Measurements from ENCODE around the gene ZDHHC14. TPM values are rescaled to one million over a fixed set of nuclear protein-coding genes. Genes with fewer than 3 reads are reported as not detected.

The ZDHHC14 gene
- total RNA-seq, 4 donors from 2014 or later = 7.3 to 14.4 (median 8.1) TPM

DNA sequence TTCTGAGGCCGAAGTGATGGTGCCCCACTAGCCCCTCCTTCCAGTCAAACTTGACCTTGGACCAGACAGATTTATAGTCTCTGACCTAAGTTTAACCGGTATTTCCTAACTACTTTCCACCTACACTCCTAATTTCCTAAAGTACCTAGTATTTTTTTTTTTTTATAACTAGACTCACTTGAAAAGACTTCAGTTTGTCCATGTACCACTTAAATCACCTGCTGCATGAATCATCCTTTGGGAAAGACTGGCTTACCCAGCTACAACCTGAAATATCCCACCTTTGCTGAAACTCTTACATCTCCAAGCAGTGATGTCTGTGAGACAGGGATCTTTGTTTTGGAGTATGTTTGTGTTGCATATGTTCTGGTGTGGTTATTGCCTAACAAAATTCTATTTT is 71.1 kb downstream of the ZDHHC14 start:
- Histone ChIP-seq H3K9me3 (no peaks in the 10 kb centered on the region), H3K36me3 (no peaks in the 10 kb centered on the region), H3K4me3 (no peak overlapping the region), H3K27ac (no peak overlapping the region), H3K4me1 (no peaks in the 10 kb centered on the region), H3K27me3 (no peaks in the 10 kb centered on the region)
- ATAC-seq = no peak
- no peak for TF ChIP-seq POLR2AphosphoS5 (IDR thresholded peaks at IDR 0.05)
- TF ChIP-seq POLR2A (IDR thresholded peaks at IDR 0.05) = no peak
- TF ChIP-seq, protein P1, sequence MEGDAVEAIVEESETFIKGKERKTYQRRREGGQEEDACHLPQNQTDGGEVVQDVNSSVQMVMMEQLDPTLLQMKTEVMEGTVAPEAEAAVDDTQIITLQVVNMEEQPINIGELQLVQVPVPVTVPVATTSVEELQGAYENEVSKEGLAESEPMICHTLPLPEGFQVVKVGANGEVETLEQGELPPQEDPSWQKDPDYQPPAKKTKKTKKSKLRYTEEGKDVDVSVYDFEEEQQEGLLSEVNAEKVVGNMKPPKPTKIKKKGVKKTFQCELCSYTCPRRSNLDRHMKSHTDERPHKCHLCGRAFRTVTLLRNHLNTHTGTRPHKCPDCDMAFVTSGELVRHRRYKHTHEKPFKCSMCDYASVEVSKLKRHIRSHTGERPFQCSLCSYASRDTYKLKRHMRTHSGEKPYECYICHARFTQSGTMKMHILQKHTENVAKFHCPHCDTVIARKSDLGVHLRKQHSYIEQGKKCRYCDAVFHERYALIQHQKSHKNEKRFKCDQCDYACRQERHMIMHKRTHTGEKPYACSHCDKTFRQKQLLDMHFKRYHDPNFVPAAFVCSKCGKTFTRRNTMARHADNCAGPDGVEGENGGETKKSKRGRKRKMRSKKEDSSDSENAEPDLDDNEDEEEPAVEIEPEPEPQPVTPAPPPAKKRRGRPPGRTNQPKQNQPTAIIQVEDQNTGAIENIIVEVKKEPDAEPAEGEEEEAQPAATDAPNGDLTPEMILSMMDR (IDR thresholded peaks at IDR 0.05) = no peak
- TF ChIP-seq EP300 (IDR thresholded peaks at IDR 0.05) = no peak
- 76 to 92% methylated on average over 2 of the region's 2 CpGs for WGBS, 2 donors (ENCODE audit: low coverage in 1 of 2)

DNA sequence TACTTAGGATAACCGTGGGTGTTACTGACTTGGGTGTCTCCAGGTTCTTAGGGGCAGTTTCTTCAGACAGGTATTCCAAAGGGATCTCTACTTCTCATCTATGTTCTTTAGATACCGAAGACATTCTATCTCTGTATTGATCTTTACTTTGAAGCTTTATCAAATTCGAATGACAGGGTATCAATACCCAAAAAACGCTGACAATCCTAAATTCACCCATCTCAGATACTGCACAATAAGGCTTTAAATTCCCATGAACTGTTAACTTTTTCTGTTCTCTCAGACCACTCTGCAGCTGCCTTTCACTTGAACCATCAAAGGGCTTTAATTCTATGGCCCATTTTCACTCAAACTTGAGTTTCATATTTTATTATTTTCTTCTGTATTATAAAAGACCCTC is 72.1 kb downstream of the ZDHHC14 start:
- WGBS, 2 donors (ENCODE audit: low coverage in 1 of 2) = 71 to 94% methylated on average over 4 of the region's 4 CpGs
- Histone ChIP-seq H3K4me1 (no peaks in the 10 kb centered on the region), H3K9me3 (no peaks in the 10 kb centered on the region), H3K4me3 (no peak overlapping the region), H3K27me3 (no peaks in the 10 kb centered on the region), H3K27ac (no peak overlapping the region), H3K36me3 (no peaks in the 10 kb centered on the region)
- no peak for TF ChIP-seq POLR2A (IDR thresholded peaks at IDR 0.05)
- TF ChIP-seq, protein P1 (IDR thresholded peaks at IDR 0.05) = no peak
- no peak for TF ChIP-seq EP300 (IDR thresholded peaks at IDR 0.05)
- TF ChIP-seq POLR2AphosphoS5 (IDR thresholded peaks at IDR 0.05) = no peak
- no peak for ATAC-seq

DNA sequence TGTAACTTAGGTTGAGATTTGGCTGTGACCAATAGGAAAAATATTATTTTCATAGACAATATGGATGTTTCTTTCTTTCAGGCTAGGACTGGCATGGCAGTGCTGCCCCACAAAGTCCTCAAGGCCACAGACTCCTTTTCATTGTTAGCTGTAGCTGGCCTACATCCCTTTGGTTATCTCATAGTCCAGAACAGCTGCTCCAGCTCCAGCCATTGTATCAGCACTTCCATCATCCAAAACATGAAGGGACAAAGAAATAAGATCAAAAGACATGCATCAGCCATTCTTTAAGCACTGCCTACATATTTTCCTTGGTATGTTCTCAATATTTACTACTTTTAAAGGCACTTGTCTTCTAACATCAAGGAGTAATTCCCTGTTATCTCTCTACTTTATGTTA is 73.0 kb downstream of the ZDHHC14 start:
- no peaks in the 10 kb centered on the region for H3K27me3 ChIP-seq
- no peak overlapping the region for H3K27ac ChIP-seq
- H3K9me3 ChIP-seq = no peaks in the 10 kb centered on the region
- no peaks in the 10 kb centered on the region for H3K4me1 ChIP-seq
- ATAC-seq = no peak
- TF ChIP-seq, protein P1 (IDR thresholded peaks at IDR 0.05) = no peak
- TF ChIP-seq POLR2A (IDR thresholded peaks at IDR 0.05) (no peak), EP300 (IDR thresholded peaks at IDR 0.05) (no peak), POLR2AphosphoS5 (IDR thresholded peaks at IDR 0.05) (no peak)
- H3K36me3 ChIP-seq = no peaks in the 10 kb centered on the region
- H3K4me3 ChIP-seq = no peak overlapping the region

DNA sequence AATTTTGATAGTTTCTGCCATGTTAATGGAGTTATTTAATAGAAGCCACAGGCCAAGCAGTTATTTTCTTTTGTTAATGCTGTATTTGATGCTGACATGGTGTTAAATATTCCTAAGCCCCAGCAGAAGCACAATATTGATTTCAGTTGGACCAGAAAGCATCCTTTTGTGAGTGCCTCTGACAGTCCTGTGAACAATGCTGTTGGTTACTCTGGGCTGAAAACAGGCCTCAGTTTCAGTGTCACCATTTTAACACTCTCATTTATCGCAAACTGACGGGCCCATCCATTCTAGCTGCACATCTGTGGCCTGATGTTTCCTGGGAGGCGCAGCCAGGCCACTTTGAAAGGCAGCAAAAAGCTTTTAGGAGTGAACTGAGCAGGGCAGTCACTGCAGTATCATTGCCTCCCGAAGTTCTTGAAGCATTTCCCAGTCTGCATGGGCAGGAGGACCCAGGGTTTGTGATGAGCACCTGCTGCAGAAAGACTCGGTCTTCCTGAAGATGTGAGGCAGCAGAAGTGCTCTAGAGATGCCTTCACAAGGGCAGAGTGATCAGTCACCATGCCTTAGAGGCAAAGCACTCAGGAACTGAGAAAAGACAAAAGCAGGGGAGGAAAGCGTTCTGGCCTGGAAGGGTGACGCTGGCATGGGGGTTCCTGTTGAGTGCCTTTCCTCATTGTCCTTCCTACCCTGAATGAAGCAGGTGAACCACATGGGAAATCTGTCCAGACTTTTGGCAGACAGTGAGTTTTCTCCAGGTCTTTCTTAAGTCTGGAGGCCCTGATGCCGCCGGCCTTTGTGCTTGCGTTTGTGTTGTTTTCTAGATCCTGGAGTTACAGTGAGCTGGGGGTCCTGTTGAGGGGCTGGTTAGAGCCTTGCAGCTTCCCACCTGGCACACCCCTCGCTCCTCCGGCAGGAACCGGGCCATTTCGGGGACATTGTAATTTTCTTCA is 74.0 kb downstream of the ZDHHC14 start:
- H3K27me3 ChIP-seq = no peaks in the 10 kb centered on the region
- no peak for TF ChIP-seq POLR2A (IDR thresholded peaks at IDR 0.05)
- TF ChIP-seq, protein P1 (IDR thresholded peaks at IDR 0.05) = no peak
- no peak for TF ChIP-seq POLR2AphosphoS5 (IDR thresholded peaks at IDR 0.05)
- no peak for TF ChIP-seq EP300 (IDR thresholded peaks at IDR 0.05)
- no peaks in the 10 kb centered on the region for H3K4me1 ChIP-seq
- no peak for ATAC-seq
- peak overlapping the region in 1 of 2 donors; percentile 1 for H3K4me3 ChIP-seq
- H3K9me3 ChIP-seq = no peaks in the 10 kb centered on the region
- H3K27ac ChIP-seq = no peak overlapping the region
- 89 to 96% methylated on average over 5 of the region's 14 CpGs for WGBS, 2 donors (ENCODE audit: low coverage in 1 of 2)
- H3K36me3 ChIP-seq = no peaks in the 10 kb centered on the region
